K562 (cell line): ENCODE data around the gene ANO9. TPM values are rescaled to one million over a fixed set of nuclear protein-coding genes. Genes with fewer than 3 reads are reported as not detected.

Experiments used
- BHLHE40 ChIP-seq: IDR thresholded peaks from 2 replicates; pipeline ENCODE4 v1.6.1; 2011; ENCODE audit warnings: low read length, improper control_type of control experiment
- CEBPB ChIP-seq: fragments of 450-650 bp; IDR thresholded peaks from 2 replicates; pipeline ENCODE4 v1.6.1; 2016; ENCODE audit warnings: missing genetic modification characterization, missing compliant biosample characterization
- EHMT2 ChIP-seq: fragments of 450-650 bp; IDR thresholded peaks from 2 replicates; pipeline ENCODE4 v1.6.1; 2018; ENCODE audit warnings: antibody characterized with exemption
- ERF ChIP-seq: fragments of 450-650 bp; formaldehyde crosslinking; IDR thresholded peaks from 2 replicates; pipeline ENCODE4 v1.4.0; 2020; ENCODE audit warnings: mild to moderate bottlenecking, mixed read lengths
- HDAC1 ChIP-seq, 2 experiments: fragments of 450-650 bp; IDR thresholded peaks; 2 replicates each; pipeline ENCODE4 v1.6.1; 2016 to 2017; ENCODE audit warnings: inconsistent platforms in 1 of 2, mild to moderate bottlenecking in 1 of 2, moderate library complexity in 1 of 2
- HMGN3 ChIP-seq: IDR thresholded peaks from 2 replicates; pipeline ENCODE4 v1.6.1; 2011; ENCODE audit warnings: borderline replicate concordance, low read depth, mild to moderate bottlenecking, mixed read lengths, low read length; ENCODE audit not compliant: insufficient read length; ENCODE audit errors: extremely low read depth
- LARP7 ChIP-seq: fragments of 450-650 bp; IDR thresholded peaks from 2 replicates; pipeline ENCODE4 v1.6.1; 2016
- MAZ ChIP-seq, 2 experiments: fragments of 450-650 bp in 1 of 2; sonication (generic) in 1 of 2; formaldehyde crosslinking; IDR thresholded peaks in 1 of 2; conservative IDR thresholded peaks in 1 of 2; 2 replicates each; pipeline versions ENCODE4 v1.4.0 to v1.5.0; 2020; ENCODE audit warnings: mild to moderate bottlenecking in 1 of 2, missing genetic modification reagents in 1 of 2
- MTA3 ChIP-seq: fragments of 450-650 bp; formaldehyde crosslinking; IDR thresholded peaks from 2 replicates; pipeline ENCODE4 v1.6.1; 2017; ENCODE audit warnings: mild to moderate bottlenecking, borderline replicate concordance
- NR2C1 ChIP-seq, 2 experiments: fragments of 450-650 bp; IDR thresholded peaks; 2 replicates each; pipeline ENCODE4 v1.6.1; 2017; ENCODE audit warnings: mild to moderate bottlenecking in 2 of 2, antibody characterized with exemption in 1 of 2, inconsistent platforms in 1 of 2, missing compliant biosample characterization in 1 of 2, missing genetic modification characterization in 1 of 2
- RBM17 ChIP-seq: fragments of 200-400 bp; formaldehyde crosslinking; IDR thresholded peaks from 2 replicates; pipeline ENCODE4 v1.6.1; 2017; ENCODE audit warnings: low read depth, mild to moderate bottlenecking, low read length, borderline replicate concordance
- RBM39 ChIP-seq: fragments of 200-400 bp; formaldehyde crosslinking; optimal IDR thresholded peaks from 2 replicates; pipeline ENCODE3; 2018; ENCODE audit warnings: low read depth, low read length
- SAFB2 ChIP-seq: fragments of 200-400 bp; formaldehyde crosslinking; IDR thresholded peaks from 2 replicates; pipeline ENCODE4 v1.6.1; 2018; ENCODE audit warnings: borderline replicate concordance, low read length, low read depth, moderate library complexity; ENCODE audit not compliant: severe bottlenecking
- TCF3 ChIP-seq: sonication (generic); formaldehyde crosslinking; IDR thresholded peaks from 2 replicates; pipeline ENCODE4 v1.4.0; 2020; ENCODE audit warnings: mild to moderate bottlenecking, missing genetic modification reagents
- TCF7L2 ChIP-seq: fragments of 150-350 bp; IDR thresholded peaks from 2 replicates; pipeline ENCODE4 v1.6.1; 2016; ENCODE audit warnings: low read depth, mild to moderate bottlenecking, low read length, moderate library complexity
- ZBTB1 ChIP-seq: sonication (generic); formaldehyde crosslinking; IDR thresholded peaks from 2 replicates; pipeline ENCODE4 v1.8.1; 2023; ENCODE audit warnings: missing genetic modification reagents, low read depth, mild to moderate bottlenecking, borderline replicate concordance
- ZBTB7A ChIP-seq: IDR thresholded peaks from 2 replicates; pipeline ENCODE4 v1.6.1; 2011; ENCODE audit warnings: low read depth, mild to moderate bottlenecking, low read length, moderate library complexity, borderline replicate concordance; ENCODE audit not compliant: control insufficient read depth
- ZKSCAN8 ChIP-seq: fragments of 200-800 bp; sonication (Bioruptor generic); IDR thresholded peaks from 2 replicates; pipeline ENCODE4 v1.6.1; 2016; ENCODE audit warnings: missing genetic modification characterization, missing compliant biosample characterization
- ZNF184 ChIP-seq: sonication (generic); formaldehyde crosslinking; IDR thresholded peaks from 2 replicates; pipeline ENCODE4 v1.5.0; 2020; ENCODE audit warnings: missing genetic modification reagents
- ZNF324 ChIP-seq: fragments of 250-450 bp; sonication (Bioruptor Pico); IDR thresholded peaks from 2 replicates; pipeline ENCODE4 v1.4.0; 2020; ENCODE audit warnings: mild to moderate bottlenecking
- ZNF354B ChIP-seq: fragments of 250-450 bp; sonication (Bioruptor Pico); IDR thresholded peaks from 2 replicates; pipeline ENCODE4 v1.4.0; 2020
- ZNF830 ChIP-seq: fragments of 250-450 bp; sonication (Bioruptor Pico); IDR thresholded peaks from 2 replicates; pipeline ENCODE4 v1.5.0; 2021; ENCODE audit warnings: mild to moderate bottlenecking
- ZSCAN29 ChIP-seq: fragments of 450-650 bp; IDR thresholded peaks from 2 replicates; pipeline ENCODE4 v1.6.1; 2017
- polyA plus RNA-seq, 8 experiments: library from polyadenylated mRNA; depleted of rRNA in 4 of 8; stranded (reverse) in 5 of 8; unstranded in 3 of 8; fragments of >200 nt; fragmentation: Nextera tagmentation in 2 of 8; fragmentation: Illumina TruSeq in 1 of 8; extraction: Ambion mirVana in 2 of 8; extraction: Trizol in 1 of 8; gene quantifications; 2 replicates each; pipeline versions ENCODE4 v1.2.1 to v1.2.3, GENCODE V29; 2011 to 2014; ENCODE audit warnings: inconsistent platforms in 1 of 8, missing spikeins in 1 of 8
- total RNA-seq, 7 experiments: library from RNA; depleted of rRNA in 6 of 7; stranded (reverse); fragments of >200 nt in 6 of 7; fragmentation: Illumina TruSeq in 2 of 7; extraction: Trizol in 2 of 7; gene quantifications; 2 replicates each; pipeline versions ENCODE4 v1.2.1 to v1.2.3, GENCODE V29; 2011 to 2021; ENCODE audit warnings: low replicate concordance in 1 of 7
- TF ChIP-seq, protein P1 (sequence below): sonication (generic); formaldehyde crosslinking; IDR thresholded peaks from 2 replicates; pipeline ENCODE4 v1.8.0; 2022; ENCODE audit warnings: missing genetic modification reagents, mild to moderate bottlenecking, moderate library complexity, borderline replicate concordance
- TF ChIP-seq, protein P2 (sequence below): fragments of 450-650 bp; IDR thresholded peaks from 2 replicates; pipeline ENCODE4 v1.6.1; 2017; ENCODE audit warnings: antibody characterized with exemption, mild to moderate bottlenecking

The ANO9 gene
- total and polyA plus RNA-seq, 9 of the 15 experiments (the other 6 are each of a cell fraction or from before 2014, with no cell fraction given), result 0.20 to 14.5 (median 4.5) TPM

- TF ChIP-seq SAFB2 (no peak), ZNF184 (no peak), ZKSCAN8 (no peak; the same call in 1 of the 2 replicates), ZNF354B (CRISPR knock-in tag) (no peak), EHMT2 (no peak), CEBPB (tag) (no peak), ZBTB7A (peak; percentile 78; the same call in 1 of the 2 replicates), HMGN3 (peak; percentile 95), MTA3 (peak; percentile 69; the same call in 1 of the 2 replicates), MAZ (CRISPR knock-in tag; conservative IDR thresholded peaks at IDR 0.05 in 1 of 2, IDR thresholded peaks at IDR 0.05 in 1 of 2) (peak; percentile 71 to 81), BHLHE40 (peak; percentile 94), ZNF324 (CRISPR knock-in tag) (no peak), TCF7L2 (no peak), ZBTB1 (CRISPR knock-in tag) (peak; percentile 99), NR2C1 (IDR thresholded peaks at IDR 0.05) (no peak), NR2C1 (tag; IDR thresholded peaks at IDR 0.05) (no peak), HDAC1 (IDR thresholded peaks at IDR 0.05) (peak in 1 of 2 experiments; percentile 94; a peak in 2 of 4 replicates), ZSCAN29 (no peak), LARP7 (no peak), RBM39 (no peak), RBM17 (no peak), ZNF830 (CRISPR knock-in tag) (no peak), TCF3 (peak; percentile 96), ERF (CRISPR knock-in tag) (no peak)
- TF ChIP-seq, protein P1, sequence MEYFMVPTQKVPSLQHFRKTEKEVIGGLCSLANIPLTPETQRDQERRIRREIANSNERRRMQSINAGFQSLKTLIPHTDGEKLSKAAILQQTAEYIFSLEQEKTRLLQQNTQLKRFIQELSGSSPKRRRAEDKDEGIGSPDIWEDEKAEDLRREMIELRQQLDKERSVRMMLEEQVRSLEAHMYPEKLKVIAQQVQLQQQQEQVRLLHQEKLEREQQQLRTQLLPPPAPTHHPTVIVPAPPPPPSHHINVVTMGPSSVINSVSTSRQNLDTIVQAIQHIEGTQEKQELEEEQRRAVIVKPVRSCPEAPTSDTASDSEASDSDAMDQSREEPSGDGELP, result peak; percentile 97
- TF ChIP-seq, protein P2, sequence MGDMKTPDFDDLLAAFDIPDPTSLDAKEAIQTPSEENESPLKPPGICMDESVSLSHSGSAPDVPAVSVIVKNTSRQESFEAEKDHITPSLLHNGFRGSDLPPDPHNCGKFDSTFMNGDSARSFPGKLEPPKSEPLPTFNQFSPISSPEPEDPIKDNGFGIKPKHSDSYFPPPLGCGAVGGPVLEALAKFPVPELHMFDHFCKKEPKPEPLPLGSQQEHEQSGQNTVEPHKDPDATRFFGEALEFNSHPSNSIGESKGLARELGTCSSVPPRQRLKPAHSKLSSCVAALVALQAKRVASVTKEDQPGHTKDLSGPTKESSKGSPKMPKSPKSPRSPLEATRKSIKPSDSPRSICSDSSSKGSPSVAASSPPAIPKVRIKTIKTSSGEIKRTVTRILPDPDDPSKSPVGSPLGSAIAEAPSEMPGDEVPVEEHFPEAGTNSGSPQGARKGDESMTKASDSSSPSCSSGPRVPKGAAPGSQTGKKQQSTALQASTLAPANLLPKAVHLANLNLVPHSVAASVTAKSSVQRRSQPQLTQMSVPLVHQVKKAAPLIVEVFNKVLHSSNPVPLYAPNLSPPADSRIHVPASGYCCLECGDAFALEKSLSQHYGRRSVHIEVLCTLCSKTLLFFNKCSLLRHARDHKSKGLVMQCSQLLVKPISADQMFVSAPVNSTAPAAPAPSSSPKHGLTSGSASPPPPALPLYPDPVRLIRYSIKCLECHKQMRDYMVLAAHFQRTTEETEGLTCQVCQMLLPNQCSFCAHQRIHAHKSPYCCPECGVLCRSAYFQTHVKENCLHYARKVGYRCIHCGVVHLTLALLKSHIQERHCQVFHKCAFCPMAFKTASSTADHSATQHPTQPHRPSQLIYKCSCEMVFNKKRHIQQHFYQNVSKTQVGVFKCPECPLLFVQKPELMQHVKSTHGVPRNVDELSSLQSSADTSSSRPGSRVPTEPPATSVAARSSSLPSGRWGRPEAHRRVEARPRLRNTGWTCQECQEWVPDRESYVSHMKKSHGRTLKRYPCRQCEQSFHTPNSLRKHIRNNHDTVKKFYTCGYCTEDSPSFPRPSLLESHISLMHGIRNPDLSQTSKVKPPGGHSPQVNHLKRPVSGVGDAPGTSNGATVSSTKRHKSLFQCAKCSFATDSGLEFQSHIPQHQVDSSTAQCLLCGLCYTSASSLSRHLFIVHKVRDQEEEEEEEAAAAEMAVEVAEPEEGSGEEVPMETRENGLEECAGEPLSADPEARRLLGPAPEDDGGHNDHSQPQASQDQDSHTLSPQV, result peak; percentile 91
Measured at GRCh38 chr11:460331-461199, 18.8 kb upstream of the ANO9 start (continued).
